Measurements from ENCODE around the gene KRTAP10-7.
"Not testable (repeated sequence)": the region's sequence is repeated elsewhere in the genome, so short reads cannot be mapped to it uniquely, and the experiment has no call there.

Gene KRTAP10-7, protein sequence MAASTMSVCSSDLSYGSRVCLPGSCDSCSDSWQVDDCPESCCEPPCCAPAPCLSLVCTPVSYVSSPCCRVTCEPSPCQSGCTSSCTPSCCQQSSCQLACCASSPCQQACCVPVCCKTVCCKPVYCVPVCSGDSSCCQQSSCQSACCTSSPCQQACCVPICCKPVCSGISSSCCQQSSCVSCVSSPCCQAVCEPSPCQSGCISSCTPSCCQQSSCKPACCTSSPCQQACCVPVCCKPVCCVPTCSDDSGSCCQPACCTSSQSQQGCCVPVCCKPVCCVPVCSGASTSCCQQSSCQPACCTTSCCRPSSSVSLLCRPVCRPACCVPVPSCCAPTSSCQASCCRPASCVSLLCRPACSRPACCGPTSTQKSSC

DNA sequence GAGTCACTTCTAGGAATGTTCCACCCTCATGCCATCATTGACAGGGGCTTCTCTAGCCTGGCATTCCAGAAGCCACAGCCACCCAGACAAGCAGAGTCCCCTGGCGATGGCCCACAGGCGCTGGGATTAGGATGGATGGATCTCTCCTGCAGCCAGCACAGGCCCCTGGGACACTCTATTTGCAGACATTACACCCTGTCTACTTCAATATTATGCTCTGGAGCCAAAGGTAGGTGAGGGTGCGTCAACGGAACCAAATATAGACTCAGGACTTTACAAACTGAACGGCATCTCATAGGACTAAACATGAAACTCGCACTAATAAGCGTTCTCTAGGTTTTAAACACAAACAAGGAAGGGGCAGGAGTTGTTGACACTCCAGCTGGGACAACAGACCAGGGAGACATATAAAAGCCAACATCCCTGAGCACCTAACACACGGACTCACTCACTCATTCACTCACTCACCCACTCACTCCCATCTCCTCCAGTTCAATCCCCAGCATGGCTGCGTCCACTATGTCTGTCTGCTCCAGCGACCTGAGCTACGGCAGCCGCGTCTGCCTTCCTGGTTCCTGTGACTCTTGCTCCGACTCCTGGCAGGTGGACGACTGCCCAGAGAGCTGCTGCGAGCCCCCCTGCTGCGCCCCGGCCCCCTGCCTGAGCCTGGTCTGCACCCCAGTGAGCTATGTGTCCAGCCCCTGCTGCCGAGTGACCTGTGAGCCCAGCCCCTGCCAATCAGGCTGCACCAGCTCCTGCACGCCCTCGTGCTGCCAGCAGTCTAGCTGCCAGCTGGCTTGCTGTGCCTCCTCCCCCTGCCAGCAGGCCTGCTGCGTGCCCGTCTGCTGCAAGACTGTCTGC, at the start of gene KRTAP10-7:
Gene KRTAP10-7, plus strand, starts transcription at position 480 of the 861 bp plus-strand sequence. Its CDS starts 25 bp downstream, at position 505.
- not testable (repeated sequence) for DNase-seq

DNA sequence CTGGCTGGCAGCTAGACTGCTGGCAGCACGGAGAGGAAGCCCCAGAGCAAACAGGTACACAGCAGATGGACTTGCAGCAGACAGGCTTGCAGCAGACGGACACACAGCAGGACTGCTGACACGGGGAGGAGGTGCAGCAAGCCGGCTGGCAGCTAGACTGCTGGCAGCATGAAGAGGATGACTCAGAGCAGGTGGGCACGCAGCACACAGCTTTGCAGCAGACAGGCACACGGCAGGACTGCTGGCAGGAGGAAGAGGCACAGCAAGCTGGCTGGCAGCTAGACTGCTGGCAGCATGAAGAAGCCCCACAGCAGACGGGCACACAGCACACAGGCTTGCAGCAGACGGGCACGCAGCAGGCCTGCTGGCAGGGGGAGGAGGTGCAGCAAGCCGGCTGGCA, 49.6 kb upstream of the KRTAP10-7 start:
- no peak for DNase-seq

DNA sequence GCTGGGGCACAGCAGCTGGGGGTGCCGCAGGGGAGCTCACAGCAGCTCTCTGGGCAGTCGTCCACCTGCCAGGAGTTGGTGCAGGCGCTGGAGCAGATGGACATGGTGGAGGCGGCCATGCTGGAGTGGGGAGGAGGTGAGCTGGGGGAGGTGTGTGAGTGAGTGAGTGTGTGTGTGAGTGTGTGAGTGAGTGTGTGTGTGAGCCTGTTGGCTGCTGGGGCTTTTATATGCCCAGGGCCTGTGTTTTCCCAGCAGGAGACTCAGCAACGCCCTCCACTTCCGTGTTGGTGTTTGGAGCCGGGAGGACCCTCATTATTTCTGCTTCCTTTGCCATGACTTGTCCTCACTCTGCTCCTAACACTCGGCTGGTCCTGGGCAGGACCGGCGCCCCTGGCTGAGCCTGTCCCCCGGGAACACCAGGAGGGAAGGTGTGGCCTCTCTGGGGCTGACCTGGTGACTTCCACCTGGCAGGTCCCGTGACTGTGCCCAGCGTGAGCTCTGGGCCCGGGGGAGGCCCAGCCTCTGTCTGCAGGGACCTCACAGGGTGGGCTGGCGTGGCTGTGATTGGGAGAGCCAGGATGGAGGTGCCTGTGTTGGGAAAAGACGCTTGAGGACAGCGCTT, 48.9 kb upstream of the KRTAP10-7 start, which contains the start of gene KRTAP10-2:
Gene KRTAP10-2, minus strand, starts transcription at position 166 of the 622 bp plus-strand sequence. Its CDS starts 47 bp downstream, at position 119.
- DNase-seq: no peak

DNA sequence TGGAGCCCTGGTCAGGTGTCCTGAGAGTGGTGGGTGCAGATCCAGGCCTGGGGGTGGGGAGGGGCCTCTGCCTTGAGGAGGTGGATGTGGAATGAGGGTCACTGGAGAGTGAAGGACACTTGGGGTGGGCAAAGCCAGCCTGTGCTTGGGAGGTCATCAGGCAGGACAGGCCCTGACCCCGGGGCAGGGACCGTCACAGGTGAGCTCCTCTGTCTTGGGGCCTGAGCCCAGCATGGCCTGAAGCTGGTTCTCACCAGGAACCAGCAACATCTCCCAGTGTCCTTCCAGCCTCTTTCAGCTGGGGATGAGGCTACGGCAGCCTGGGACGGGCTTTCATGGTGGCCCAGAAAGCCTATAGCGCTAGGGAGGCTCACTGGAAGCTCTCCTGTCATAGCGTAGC, 48.3 kb upstream of the KRTAP10-7 start:
- DNase-seq: no peak

DNA sequence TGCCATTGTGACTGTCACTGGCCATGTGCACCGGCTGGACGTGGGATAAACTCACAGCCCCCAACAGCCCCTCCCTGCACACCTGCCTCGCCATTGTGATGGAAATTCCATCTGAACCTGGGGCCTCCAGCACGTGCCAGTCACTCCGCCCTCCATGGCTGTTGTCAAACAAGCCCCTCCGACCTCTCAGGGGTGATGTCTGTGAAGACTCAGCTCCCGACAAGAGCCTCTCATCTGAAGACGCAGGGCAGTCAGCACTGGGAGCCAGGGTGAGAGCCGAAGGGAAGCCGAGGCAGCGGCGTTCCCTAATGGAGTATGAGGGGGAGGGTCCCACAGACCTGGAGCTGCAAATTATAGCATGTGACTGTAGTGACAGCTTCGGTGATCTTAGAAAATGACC, 47.7 kb upstream of the KRTAP10-7 start:
- no peak for DNase-seq

DNA sequence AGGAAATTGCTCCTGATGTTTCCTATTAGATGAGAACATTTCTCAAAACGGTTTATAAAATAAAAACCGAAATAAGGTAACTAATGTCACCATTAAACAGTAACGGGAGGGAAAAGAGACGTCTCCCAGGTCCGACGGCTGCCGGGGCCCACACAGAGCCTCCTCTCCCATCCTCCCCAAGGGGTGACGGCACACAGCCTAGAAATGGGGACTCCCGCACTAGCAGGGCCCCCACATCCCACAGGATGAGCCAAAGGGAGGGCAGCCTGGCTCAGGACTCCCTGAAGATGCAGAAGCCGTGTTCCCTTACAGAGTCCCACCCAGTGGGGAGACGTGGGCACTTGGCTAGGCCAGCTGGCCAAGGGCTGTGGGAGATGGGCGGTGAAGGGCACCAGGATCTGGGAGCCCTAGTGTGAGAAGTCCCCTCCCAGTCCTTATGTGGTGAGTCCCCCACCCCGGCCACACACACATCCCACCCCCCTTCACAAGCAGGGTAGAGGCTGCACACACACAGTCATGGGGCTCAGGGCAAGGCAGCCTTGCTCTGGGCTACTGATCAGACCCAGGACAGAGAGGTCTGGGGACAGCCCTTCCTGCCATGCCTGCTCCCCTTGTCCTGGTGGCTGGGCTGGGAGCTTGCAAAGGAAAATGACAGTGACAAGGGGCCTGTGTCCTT, 45.1 kb upstream of the KRTAP10-7 start:
- DNase-seq: no peak

DNA sequence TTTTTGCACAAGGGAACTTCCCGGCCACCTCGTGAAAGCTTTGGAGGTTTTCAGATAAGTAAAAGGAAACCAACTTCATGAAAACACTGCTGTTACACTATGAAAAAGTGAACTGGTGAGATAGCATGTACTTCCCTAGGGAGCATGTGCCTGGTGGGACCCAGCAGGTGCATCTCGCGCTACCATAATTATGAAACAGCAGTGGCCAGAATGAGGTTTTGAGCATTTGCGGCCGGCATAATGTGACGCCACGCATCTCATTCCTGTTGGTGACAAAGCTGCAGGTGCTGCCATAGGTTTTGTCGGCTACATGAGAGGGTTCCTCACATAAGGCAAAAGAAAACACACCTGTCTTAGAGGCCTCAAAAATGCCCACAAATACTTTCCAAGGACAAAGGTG, 43.5 kb upstream of the KRTAP10-7 start:
- DNase-seq: no peak

DNA sequence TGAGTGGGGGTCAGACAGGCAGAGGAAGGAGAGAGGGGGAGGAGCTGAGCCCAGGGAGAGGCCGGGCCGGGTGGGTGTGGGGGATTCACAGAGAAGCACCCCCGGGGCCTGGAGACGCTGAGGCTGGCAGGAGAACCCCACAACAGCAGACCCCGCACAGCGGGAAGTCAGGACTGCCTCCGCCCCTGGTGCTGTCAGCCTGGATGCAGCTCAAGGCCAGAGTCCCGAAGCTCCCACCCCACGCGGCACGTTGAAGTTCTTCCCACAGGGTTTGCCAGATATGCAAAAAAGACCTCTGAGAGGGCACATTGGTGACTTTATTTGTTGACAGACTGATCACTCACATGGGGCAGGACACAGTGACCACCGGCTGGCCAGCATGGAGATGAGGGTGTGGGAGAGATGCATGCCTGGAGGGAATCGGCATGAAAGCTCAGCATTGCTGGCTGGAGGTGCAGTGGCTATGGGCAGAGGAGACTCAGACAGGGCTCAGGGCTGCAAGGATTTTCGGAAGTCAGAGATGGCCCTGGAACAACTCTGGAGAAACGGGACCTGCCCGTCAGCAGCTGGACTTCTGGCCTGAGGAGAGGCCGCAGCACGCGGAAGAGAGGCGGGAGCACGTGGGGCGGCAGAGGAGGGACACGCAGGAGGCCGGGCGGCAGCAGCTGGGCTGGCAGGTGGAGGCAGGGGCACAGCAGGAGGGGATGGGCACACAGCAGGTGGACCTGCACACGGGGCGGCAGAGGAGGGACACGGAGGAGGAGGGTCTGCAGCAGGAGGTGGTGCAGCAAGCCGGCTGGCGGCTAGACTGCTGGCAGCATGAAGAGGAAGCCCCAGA, 42.7 kb upstream of the KRTAP10-7 start:
- DNase-seq: no peak

DNA sequence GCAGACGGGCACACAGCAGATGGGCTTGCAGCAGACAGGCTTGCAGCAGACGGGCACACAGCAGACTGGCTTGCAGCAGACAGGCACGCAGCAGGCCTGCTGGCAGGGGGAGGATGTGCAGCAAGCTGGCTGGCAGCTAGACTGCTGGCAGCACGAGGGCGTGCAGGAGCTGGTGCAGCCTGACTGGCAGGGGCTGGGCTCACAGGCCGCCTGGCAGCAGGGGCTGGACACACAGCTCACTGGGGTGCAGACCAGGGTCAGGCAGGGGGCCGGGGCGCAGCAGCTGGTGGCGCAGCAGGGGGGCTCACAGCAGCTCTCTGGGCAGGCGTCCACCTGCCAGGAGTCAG, 42.1 kb upstream of the KRTAP10-7 start:
- DNase-seq: not testable (repeated sequence)

DNA sequence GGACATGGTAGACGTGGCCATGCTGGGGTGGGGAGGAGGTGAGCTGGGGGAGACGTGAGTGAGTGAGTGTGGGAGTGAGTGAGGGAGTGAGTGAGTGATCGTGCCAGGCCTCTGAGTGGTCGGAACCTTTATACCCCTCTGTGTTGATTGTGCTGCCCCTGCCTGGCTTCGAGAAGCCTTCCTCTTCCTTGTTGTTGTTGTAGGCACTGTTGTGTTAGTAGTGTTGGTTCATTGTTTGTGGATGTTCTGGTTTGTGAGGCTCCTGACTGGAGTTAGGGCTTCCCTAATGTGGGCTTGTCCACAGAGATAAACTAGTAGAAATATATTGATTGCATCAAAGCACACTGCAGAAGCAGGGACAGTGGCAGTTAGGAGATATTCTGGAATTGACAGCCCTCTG, 41.7 kb upstream of the KRTAP10-7 start, which contains the start of gene KRTAP10-3:
Gene KRTAP10-3, minus strand, starts transcription at position 101 of the 400 bp plus-strand sequence. Its CDS starts 80 bp downstream, at position 21.
- no peak for DNase-seq

DNA sequence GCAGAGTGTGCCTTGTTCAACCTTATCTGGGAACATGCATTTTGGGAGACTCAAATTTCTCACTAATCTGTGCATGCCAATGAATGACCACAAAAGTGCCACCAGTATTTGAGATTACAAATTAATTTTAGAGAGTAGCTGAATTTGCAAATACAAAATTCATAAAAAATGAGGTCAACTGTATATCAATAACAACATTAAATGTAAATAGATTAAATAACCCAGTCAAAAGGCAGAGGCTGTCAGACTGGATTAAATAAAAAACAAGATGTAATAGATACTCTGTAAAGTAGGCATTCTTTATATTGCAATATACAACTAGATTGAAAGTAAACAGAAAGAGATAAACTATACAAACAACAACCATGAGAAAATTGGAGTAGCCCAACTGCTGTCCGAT, 36.3 kb upstream of the KRTAP10-7 start:
- no peak for DNase-seq

DNA sequence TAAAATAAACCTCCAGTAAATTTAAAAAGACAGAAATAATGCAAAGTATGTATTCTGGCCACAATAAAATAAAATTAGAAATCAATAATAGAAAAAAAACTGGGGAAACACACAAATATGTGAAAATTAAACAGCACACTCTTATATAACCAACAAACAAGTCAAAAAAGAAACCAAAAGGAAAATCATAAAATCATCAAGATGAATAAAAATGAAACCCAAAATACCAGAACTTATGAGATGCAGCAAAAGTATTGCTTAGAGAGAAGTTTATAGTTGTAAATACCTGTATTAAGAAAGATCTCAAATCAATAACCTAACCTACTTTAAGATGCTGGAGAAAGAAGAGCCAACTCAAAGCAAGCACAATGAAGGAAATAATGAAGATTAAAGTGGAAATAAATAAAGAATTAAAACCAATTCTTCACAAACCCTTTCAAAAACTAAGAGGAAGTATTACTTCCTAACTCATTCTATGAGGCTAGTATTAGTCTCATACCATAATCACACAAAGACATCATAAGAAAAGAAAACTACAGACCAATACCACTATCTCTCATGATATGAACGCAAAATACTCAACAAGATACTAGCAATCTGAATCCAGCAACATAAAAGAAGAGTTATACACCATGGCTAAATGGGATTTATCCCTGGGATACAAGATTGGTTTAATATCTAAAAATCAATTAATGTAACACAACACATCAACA, 35.4 kb upstream of the KRTAP10-7 start:
- no peak for DNase-seq

DNA sequence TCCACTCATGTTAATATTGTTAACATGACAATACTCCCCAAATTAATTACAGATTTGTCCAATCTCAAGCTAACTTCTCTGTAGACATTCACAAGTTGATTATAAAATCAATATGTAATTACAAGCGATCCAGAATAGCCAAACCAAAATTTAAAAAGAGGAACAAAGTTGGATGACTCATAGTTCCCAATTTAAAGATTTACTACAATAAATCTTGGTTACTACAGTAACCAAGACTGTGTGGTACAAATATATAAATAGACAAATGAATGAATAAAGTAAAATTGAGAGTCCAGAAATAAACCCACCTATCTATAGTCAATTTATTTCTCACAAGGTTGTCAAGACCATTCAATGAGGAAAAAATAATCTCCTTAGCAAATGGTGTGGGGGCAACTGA, 34.0 kb upstream of the KRTAP10-7 start:
- no peak for DNase-seq

DNA sequence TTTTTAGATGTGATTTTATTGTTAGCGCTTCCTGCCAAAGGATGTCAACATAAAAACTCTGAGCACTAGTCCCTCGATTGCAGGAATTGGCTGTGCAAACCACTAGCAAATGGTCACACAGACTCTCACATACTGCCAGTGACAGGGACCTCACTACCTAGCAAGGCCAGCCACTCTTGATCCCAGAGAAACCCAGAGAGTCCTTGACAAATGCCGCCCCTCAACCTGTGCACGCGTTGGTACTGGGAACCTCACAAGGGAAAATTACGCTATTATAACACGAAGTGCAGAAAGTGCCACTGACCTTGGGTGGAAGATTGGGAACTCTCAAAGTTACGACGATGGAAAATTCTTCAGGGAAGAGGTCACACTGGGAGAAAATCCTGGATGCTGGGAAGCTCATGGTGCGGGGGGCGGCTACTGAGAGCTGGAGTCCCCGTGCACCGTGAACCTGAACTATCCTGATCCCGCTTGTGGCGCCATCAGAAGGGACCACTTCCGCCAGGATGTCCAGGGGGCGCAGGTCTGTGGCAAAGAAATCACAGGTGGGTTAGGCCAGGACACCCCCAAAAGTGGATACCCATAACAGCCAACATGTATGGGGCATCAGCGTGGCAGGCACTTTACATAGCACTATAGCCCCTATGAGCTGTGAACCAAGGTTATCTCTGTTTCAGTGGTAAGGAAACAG, 32.8 kb upstream of the KRTAP10-7 start:
- no peak for DNase-seq

DNA sequence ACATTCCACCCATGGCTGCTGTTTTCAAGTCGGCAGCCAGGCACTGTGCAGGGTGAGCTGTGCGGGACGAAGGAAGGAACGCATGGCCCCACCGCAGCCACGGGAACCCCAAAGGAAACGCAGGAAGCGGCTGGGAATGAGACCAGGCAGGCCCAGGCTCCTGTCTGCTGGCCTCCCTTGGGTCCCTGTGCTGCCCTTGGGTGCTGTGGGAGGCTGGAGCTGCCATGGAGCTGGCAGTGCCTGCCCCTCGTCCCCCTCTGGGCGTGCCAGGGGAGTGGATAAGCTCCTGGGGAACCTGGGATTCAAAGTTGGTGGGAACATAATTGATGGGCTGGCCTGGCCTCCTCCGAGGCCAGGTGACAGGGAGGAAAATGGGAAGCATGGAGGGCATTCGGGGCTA, 32.1 kb upstream of the KRTAP10-7 start:
- no peak for DNase-seq

DNA sequence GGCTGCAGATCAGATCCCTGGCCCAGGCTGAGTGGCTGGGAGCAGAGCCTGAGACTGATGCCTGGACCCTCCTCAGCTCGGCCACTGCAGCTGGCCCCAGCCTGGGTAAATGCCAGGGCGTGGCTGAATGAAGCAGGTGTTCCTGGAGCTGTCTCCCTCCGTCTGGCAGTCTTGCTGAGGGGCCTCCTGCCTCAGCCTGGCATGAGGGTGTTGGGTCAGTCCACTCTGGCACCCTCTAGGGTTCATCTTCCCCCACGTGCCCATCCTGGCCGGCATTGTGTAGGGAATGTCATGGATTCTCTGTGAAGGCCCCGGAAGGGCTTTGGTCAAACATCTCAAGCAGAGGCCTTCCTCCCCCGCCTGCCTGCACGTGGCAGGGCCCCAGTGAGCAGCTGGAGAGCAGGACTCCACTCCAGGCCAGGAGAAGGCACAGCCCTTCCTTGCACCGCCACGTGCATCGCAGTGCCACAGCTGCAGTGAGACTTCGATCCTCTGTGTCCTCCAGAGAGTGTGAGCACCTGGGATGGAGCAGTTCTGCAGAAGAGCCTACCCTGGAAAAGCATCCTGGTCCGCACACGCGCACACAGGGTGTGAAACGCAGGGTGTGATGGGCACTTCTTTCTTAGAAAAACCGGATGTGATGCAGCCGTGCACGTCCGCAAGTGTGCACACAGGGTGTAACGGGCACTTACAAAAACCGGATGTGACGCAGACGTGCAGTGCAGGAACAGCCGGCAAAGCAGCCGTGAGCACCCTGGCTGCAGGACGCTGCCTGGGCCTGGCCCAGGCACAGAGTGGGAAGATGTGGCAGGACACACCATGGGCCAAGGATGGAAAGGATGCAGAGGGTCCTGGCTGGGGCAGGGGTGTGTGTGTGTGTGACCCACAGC, 31.5 kb upstream of the KRTAP10-7 start:
- no peak for DNase-seq

DNA sequence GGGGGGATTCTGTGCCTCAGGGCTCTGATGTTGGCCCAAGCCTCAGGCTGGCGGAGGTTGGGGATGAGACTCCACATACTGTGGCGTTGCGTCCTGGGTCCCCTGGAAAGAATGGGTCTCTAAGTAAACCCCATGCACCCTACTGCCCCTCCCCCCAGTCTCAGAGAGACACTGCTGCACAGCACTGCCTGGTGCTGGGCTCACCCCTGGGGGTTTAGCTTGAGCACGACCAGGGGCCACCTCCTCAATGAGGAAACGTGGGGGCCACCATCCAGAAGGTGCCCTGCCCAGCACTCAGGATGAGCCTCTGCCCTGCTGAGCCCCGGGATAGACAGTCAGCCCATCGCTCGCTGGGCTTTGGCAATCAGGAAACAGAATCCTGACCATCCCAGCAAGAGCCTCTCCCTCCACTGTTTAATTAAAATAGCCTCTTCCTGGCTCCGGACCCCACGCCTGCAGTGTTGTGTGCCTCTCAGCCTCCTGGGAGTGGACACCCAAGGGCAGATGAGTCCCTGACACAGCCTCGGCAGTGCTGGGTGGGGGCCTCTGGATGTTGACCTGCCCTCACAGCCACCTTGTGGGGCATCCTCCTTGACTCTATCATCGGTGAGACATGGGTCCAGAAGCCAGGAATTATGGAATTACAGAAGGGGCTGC, 30.4 kb upstream of the KRTAP10-7 start:
- DNase-seq: no peak

DNA sequence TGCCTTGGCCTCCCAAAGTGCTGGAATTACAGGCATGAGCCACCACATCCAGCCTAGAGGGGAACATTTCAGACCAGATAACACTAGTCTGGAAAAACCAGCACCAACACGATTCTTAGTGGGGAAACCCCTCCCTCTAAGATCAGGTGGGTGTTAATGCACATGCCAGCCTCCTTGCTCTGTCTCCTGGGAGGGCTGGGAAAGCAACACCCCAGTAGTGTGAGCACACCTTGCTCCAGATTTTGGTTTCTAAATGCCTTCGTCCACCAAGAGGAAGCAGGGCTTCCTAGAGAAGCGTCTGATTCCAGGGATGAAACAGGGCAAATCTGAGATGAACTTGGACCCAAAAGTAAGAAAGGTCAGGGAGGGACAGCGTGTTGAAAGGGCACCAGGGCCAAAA, 29.1 kb upstream of the KRTAP10-7 start:
- no peak for DNase-seq
